Calu3 (cell line): ENCODE measurements around the gene ATP2C2. TPM values are rescaled to one million over a fixed set of nuclear protein-coding genes. Genes with fewer than 3 reads are reported as not detected.

Experiments
- BruUV-seq: library from RNA; stranded (reverse); fragments of 400-500 nt; replicated peaks from 2 replicates; lab custom pipeline; 2021; lab: Mats Ljungman, UMichigan
- CTCF ChIA-PET: fragments of 300-600 bp; sonication (Branson Sonifier 250); formaldehyde crosslinking; loops from one replicate; lab custom pipeline; 2022; ENCODE audit warnings: antibody characterized with exemption; lab: Charles Lee
- DNase-seq: peaks from one replicate; pipeline ENCODE4 v3.0.0; 2022
- H3K27ac Mint-ChIP-seq: one replicate; pipeline ENCODE4 v1.8.0; 2022; ENCODE audit warnings: mixed read lengths; ENCODE audit not compliant: unreplicated experiment
- H3K27me3 Mint-ChIP-seq: one replicate; pipeline ENCODE4 v1.8.0; 2022; ENCODE audit warnings: mixed read lengths; ENCODE audit not compliant: unreplicated experiment
- H3K36me3 Mint-ChIP-seq: one replicate; pipeline ENCODE4 v1.8.0; 2022; ENCODE audit warnings: mild to moderate bottlenecking, moderate library complexity, mixed read lengths; ENCODE audit not compliant: insufficient read depth, unreplicated experiment
- H3K4me1 Mint-ChIP-seq: one replicate; pipeline ENCODE4 v1.8.0; 2022; ENCODE audit warnings: mild to moderate bottlenecking, low read depth, mixed read lengths; ENCODE audit not compliant: unreplicated experiment
- H3K4me3 Mint-ChIP-seq: one replicate; pipeline ENCODE4 v1.8.0; 2022; ENCODE audit warnings: mild to moderate bottlenecking, low read depth, moderate library complexity, mixed read lengths; ENCODE audit not compliant: unreplicated experiment
- H3K9me3 Mint-ChIP-seq: one replicate; pipeline ENCODE4 v1.8.0; 2022; ENCODE audit warnings: low read depth, mixed read lengths; ENCODE audit not compliant: unreplicated experiment
- CTCF ChIP-seq: fragments of 200-600 bp; IDR thresholded peaks from one replicate; pipeline ENCODE4 v1.8.0; 2022; ENCODE audit warnings: antibody characterized with exemption; ENCODE audit not compliant: unreplicated experiment
- intact Hi-C: fragments of 100-400 bp; cut with micrococcal nuclease; formaldehyde crosslinking; loops from one replicate; pipeline ENCODE4 v1.10.0; 2022; ENCODE audit not compliant: unreplicated experiment
- total RNA-seq: library from RNA; stranded (reverse); gene quantifications from 2 replicates; pipeline ENCODE4 v1.2.3, GENCODE V29; 2022

ATP2C2 gene
- total RNA-seq, 1 experiment from 2014 or later, result 30.5 TPM

- CTCF ChIA-PET, result no interaction called here
- intact Hi-C loops, result no loop called here
- Mint-ChIP-seq H3K27ac (no peak overlapping the region), H3K4me3 (no peak overlapping the region), H3K4me1 (no peaks in the 10 kb centered on the region), H3K36me3 (no peaks in the 10 kb centered on the region), H3K9me3 (no peaks in the 10 kb centered on the region), H3K27me3 (peaks cover 18% of the 10 kb centered on the region)
- DNase-seq, result no peak
- BruUV-seq, result no TSS peak
- no peak for TF ChIP-seq CTCF
These were observed 46.4 kb upstream of the ATP2C2 start for GRCh38 chr16:84321932-84322331.

- no peaks in the 10 kb centered on the region for H3K9me3 Mint-ChIP-seq
- CTCF ChIA-PET, result no interaction called here
- TF ChIP-seq CTCF, result no peak
These were observed 45.6 kb upstream of the ATP2C2 start for GRCh38 chr16:84322749-84323148.

DNA sequence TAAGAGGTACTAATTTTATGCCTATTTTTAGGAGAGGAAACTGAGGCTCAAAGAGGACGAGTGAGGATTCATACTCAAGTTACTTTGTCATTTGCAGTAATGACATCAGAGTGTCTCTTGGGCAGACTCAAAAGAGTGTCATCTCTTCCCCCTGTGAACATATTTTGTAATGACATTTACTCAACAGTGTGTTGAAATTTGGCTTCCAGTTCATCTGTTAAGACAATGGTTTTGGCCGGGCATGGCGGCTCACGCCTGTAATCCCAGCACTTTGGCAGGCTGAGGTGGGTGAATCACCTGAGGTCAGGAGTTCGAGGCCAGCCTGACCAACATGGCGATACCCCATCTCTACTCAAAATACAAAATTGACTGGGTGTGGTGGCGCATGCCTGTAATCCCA is 44.7 kb upstream of the ATP2C2 start:
- no peaks in the 10 kb centered on the region for H3K4me1 Mint-ChIP-seq
- intact Hi-C loops, result no loop called here
- DNase-seq, result no peak
- H3K27me3 Mint-ChIP-seq, result peaks cover 25% of the 10 kb centered on the region
- CTCF ChIA-PET, result no interaction called here
- H3K36me3 Mint-ChIP-seq, result no peaks in the 10 kb centered on the region
- H3K9me3 Mint-ChIP-seq, result no peaks in the 10 kb centered on the region
- no peak overlapping the region for H3K27ac Mint-ChIP-seq
- no TSS peak for BruUV-seq
- no peak for TF ChIP-seq CTCF
- no peak overlapping the region for H3K4me3 Mint-ChIP-seq

More at GRCh38 chr16:84322749-84323148, 45.6 kb upstream of the ATP2C2 start:
- no peak for DNase-seq
- Mint-ChIP-seq H3K4me1 (no peaks in the 10 kb centered on the region), H3K27me3 (peaks cover 22% of the 10 kb centered on the region), H3K27ac (no peak overlapping the region), H3K4me3 (no peak overlapping the region), H3K36me3 (no peaks in the 10 kb centered on the region)
- intact Hi-C loops, result no loop called here
- no TSS peak for BruUV-seq

DNA sequence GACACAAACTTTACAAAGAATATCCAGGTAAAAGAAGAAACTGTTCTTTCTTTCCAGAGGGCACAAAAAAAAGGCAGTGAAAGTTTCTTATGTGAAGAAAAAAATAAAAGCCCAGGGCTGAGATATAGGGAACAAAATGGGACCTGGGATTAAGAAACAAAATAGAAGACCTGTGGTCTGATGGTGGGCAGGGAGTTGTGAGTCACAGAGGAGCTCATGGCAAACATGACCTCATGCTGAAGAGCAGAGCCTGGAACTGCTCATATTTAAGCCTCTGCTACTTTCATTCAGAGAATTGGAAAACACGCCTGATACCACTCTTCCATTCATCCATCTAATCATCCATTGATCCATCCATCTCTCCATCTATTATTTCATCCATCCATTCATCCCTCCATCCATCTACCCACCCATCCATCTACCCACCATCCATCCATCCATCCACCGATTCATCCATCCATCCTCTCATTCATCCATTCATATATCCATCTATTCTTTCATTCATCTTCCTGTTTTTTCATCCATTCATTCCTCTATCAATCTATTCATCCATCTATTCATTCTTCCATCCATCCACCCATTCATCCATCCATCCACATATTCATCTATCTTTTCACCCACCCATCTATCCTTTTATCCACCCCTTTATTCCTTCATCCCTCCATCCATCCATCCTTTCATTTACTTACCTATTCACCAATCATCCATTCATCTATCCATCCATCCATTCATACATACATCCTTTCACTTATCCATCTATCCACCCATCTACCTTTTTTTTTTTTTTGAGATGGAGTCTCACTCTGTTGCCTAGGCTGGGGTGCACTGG is 43.7 kb upstream of the ATP2C2 start:
- intact Hi-C loops, result no loop called here
- Mint-ChIP-seq H3K9me3 (no peaks in the 10 kb centered on the region), H3K27ac (no peak overlapping the region), H3K4me1 (no peaks in the 10 kb centered on the region), H3K36me3 (no peaks in the 10 kb centered on the region), H3K27me3 (peaks cover 17% of the 10 kb centered on the region), H3K4me3 (no peak overlapping the region)
- no TSS peak for BruUV-seq
- TF ChIP-seq CTCF, result no peak
- CTCF ChIA-PET, result no interaction called here
- no peak for DNase-seq
